Lung (tissue), 12 donors: ENCODE data around the gene IL16. TPM values are rescaled to one million over a fixed set of nuclear protein-coding genes. Genes with fewer than 3 reads are reported as not detected.
"Not testable (repeated sequence)": the region's sequence is repeated elsewhere in the genome, so short reads cannot be mapped to it uniquely, and the experiment has no call there.

ENCODE experiments used
- ATAC-seq: fragments of 200-7000 bp; cut with Tn5 transposase; one replicate; pipeline ENCODE4 v1.9.1; 2020; ENCODE audit warnings: moderate number of reproducible peaks; ENCODE audit not compliant: insufficient read depth, low FRiP score
- DNase-seq, 3 donors: peaks; one replicate each; pipeline ENCODE4 v3.0.0-alpha.2; 2013 to 2017
- H3K27ac ChIP-seq, 2 donors: one replicate each; pipeline ENCODE4 v1.5.1; 2013; ENCODE audit warnings: mild to moderate bottlenecking in 2 of 2, moderate library complexity in 2 of 2, control low read depth in 1 of 2, inconsistent platforms in 1 of 2, low read depth in 1 of 2, low read length in 1 of 2
- H3K27me3 ChIP-seq, 3 donors: one replicate each; pipeline ENCODE4 v1.5.1; 2013; ENCODE audit warnings: low read length in 2 of 3; ENCODE audit not compliant: control insufficient read depth in 3 of 3, insufficient read depth in 3 of 3
- H3K36me3 ChIP-seq, 4 donors: one replicate each; pipeline ENCODE4 v1.5.1; 2013; ENCODE audit warnings: low read length in 4 of 4, mild to moderate bottlenecking in 1 of 4, moderate library complexity in 1 of 4; ENCODE audit not compliant: control insufficient read depth in 4 of 4, insufficient read depth in 4 of 4
- H3K4me1 ChIP-seq, 5 donors: one replicate each; pipeline ENCODE4 v1.5.1; 2013; ENCODE audit warnings: low read length in 5 of 5, mild to moderate bottlenecking in 2 of 5, moderate library complexity in 1 of 5; ENCODE audit not compliant: control insufficient read depth in 5 of 5, insufficient read depth in 5 of 5
- H3K4me3 ChIP-seq: one replicate; pipeline ENCODE4 v1.5.1; 2013; ENCODE audit warnings: mild to moderate bottlenecking, control low read depth, moderate library complexity
- H3K9ac ChIP-seq, 2 donors: one replicate each; pipeline ENCODE4 v1.5.1; 2013; ENCODE audit warnings: low read length in 2 of 2, control low read depth in 1 of 2; ENCODE audit not compliant: insufficient read depth in 1 of 2
- H3K9me3 ChIP-seq, 4 donors: one replicate each; pipeline ENCODE4 v1.5.1; 2013; ENCODE audit warnings: low read length in 3 of 4, mild to moderate bottlenecking in 1 of 4, moderate library complexity in 1 of 4; ENCODE audit not compliant: control insufficient read depth in 4 of 4, insufficient read depth in 3 of 4
- CTCF ChIP-seq: IDR thresholded peaks from 2 replicates; pipeline ENCODE4 v1.5.1; 2012; ENCODE audit warnings: mild to moderate bottlenecking; ENCODE audit errors: control extremely low read depth, extremely low read depth
- WGBS, 2 donors: extraction: QIAGEN DNeasy Blood & Tissue Kit; methylation state at CpG; one replicate each; pipeline ENCODE4 v1.1.7; 2013; 5-methylcytosine and 5-hydroxymethylcytosine counted together
- polyA plus RNA-seq, 2 donors: library from polyadenylated mRNA; stranded (reverse); fragments of 200-250 nt; gene quantifications; one replicate each; pipeline ENCODE4 v1.2.1, GENCODE V29; 2013
- total RNA-seq, 2 donors: library from RNA; depleted of rRNA in 1 of 2; stranded (reverse); fragments of >200 nt in 1 of 2; gene quantifications; one replicate each; pipeline ENCODE4 v1.2.1, GENCODE V29; 2014 to 2021
- donor health status: control.
- donor health status: control.
- donor health status: Bipolar disorder and iron deficiency.
- donor health status: healthy.
- donor health status: DM: yes; HTN: yes; CAD: no.

IL16 gene
- total and polyA plus RNA-seq, 4 donors: 18.8 to 45.4 (median 24.4) TPM

- 93 to 96% methylated on average over 4 of the region's 4 CpGs for WGBS, 2 donors
- no peak for TF ChIP-seq CTCF
- H3K27ac ChIP-seq: no peak overlapping the region
- no peak overlapping the region for H3K4me3 ChIP-seq
- DNase-seq (no peak), ATAC-seq (no peak)
- H3K9ac ChIP-seq: no peak overlapping the region
- H3K9me3 ChIP-seq: no peaks in the 10 kb centered on the region
- H3K36me3 ChIP-seq: no peaks in the 10 kb centered on the region
- H3K27me3 ChIP-seq: no peaks in the 10 kb centered on the region
- H3K4me1 ChIP-seq: no peaks in the 10 kb centered on the region
Observed at GRCh38 chr15:81347910-81348309, 151.2 kb downstream of the IL16 start.

- ATAC-seq, H3K9ac ChIP-seq, H3K27me3 ChIP-seq, H3K4me3 ChIP-seq, DNase-seq, H3K27ac ChIP-seq, H3K36me3 ChIP-seq, H3K4me1 ChIP-seq, H3K9me3 ChIP-seq: not testable (repeated sequence)
- WGBS, 2 donors: 93% methylated on average over 11 of the region's 11 CpGs
Observed at GRCh38 chr15:81348691-81349090, 152.0 kb downstream of the IL16 start.

GRCh38 chr15:81349271-81349670, 152.6 kb downstream of the IL16 start:
- 97 to 98% methylated on average over 3 of the region's 3 CpGs for WGBS, 2 donors
- H3K9ac ChIP-seq: no peak overlapping the region

GRCh38 chr15:81351651-81352050, 155.0 kb downstream of the IL16 start:
- DNase-seq (no peak), ATAC-seq (no peak)
- Histone ChIP-seq H3K36me3 (no peaks in the 10 kb centered on the region), H3K27me3 (no peaks in the 10 kb centered on the region), H3K4me1 (no peaks in the 10 kb centered on the region), H3K4me3 (no peak overlapping the region), H3K9me3 (no peaks in the 10 kb centered on the region), H3K9ac (no peak overlapping the region), H3K27ac (no peak overlapping the region)
- WGBS, 2 donors: 83 to 94% methylated on average over 5 of the region's 5 CpGs
- TF ChIP-seq CTCF: no peak

More at GRCh38 chr15:81349271-81349670, 152.6 kb downstream of the IL16 start:
- TF ChIP-seq CTCF: no peak
- H3K36me3 ChIP-seq: no peaks in the 10 kb centered on the region
- no peaks in the 10 kb centered on the region for H3K9me3 ChIP-seq
- no peak overlapping the region for H3K4me3 ChIP-seq
- DNase-seq (no peak), ATAC-seq (no peak)
- no peaks in the 10 kb centered on the region for H3K27me3 ChIP-seq
- H3K4me1 ChIP-seq: no peaks in the 10 kb centered on the region
- H3K27ac ChIP-seq: no peak overlapping the region
